Immature natural killer cell (primary cell): ENCODE data around the gene GCSAML. TPM values are rescaled to one million over a fixed set of nuclear protein-coding genes. Genes with fewer than 3 reads are reported as not detected.

Experiments used
- DNase-seq, 3 donors: peaks; one replicate each; pipeline ENCODE4 v3.0.0; 2022; ENCODE audit warnings: mixed read lengths in 1 of 3
- H3K27ac Mint-ChIP-seq, 6 donors: one replicate each; pipeline ENCODE4 v1.8.0; 2020; ENCODE audit warnings: mixed read lengths in 6 of 6, mild to moderate bottlenecking in 5 of 6, inconsistent platforms in 4 of 6, moderate library complexity in 3 of 6
- H3K27me3 Mint-ChIP-seq, 3 donors: one replicate each; pipeline ENCODE4 v1.8.0; 2020 to 2021; ENCODE audit warnings: low read depth in 3 of 3, mild to moderate bottlenecking in 3 of 3, mixed read lengths in 3 of 3, moderate library complexity in 3 of 3, inconsistent platforms in 1 of 3
- H3K36me3 Mint-ChIP-seq, 3 donors: one replicate each; pipeline ENCODE4 v1.8.0; 2020; ENCODE audit warnings: mixed read lengths in 3 of 3, inconsistent platforms in 2 of 3, mild to moderate bottlenecking in 2 of 3
- H3K4me1 Mint-ChIP-seq, 2 donors: one replicate each; pipeline ENCODE4 v1.8.0; 2020; ENCODE audit warnings: inconsistent platforms in 2 of 2, mild to moderate bottlenecking in 2 of 2, mixed read lengths in 2 of 2, moderate library complexity in 1 of 2
- H3K4me3 Mint-ChIP-seq, 5 donors: one replicate each; pipeline ENCODE4 v1.8.0; 2020; ENCODE audit warnings: mild to moderate bottlenecking in 5 of 5, mixed read lengths in 5 of 5, inconsistent platforms in 3 of 5, moderate library complexity in 3 of 5
- H3K9me3 Mint-ChIP-seq, 6 donors: one replicate each; pipeline ENCODE4 v1.8.0; 2020; ENCODE audit warnings: mild to moderate bottlenecking in 6 of 6, mixed read lengths in 6 of 6, inconsistent platforms in 4 of 6, moderate library complexity in 3 of 6
- polyA plus RNA-seq, 3 donors: library from polyadenylated mRNA; unstranded; fragments of 300-500 nt; fragmentation: Illumina TruSeq; gene quantifications; one replicate each; pipeline ENCODE4 v1.2.3, GENCODE V29; 2021

GCSAML gene
- polyA plus RNA-seq, 3 donors from 2014 or later: 0.07 to 0.32 TPM; not detected in 1

GRCh38 chr1:247540581-247540980 lies 8.4 kb upstream of the GCSAML start:
- no peak overlapping the region for H3K27ac Mint-ChIP-seq
- H3K27me3 Mint-ChIP-seq: peaks cover 0 to 4% (median 0%) of the 10 kb centered on the region in 3 donors
- no peak overlapping the region for H3K4me3 Mint-ChIP-seq
- peaks cover 2 to 5% of the 10 kb centered on the region in 2 donors for H3K4me1 Mint-ChIP-seq
- H3K9me3 Mint-ChIP-seq: no peaks in the 10 kb centered on the region
- no peak for DNase-seq
- H3K36me3 Mint-ChIP-seq: no peaks in the 10 kb centered on the region

DNA sequence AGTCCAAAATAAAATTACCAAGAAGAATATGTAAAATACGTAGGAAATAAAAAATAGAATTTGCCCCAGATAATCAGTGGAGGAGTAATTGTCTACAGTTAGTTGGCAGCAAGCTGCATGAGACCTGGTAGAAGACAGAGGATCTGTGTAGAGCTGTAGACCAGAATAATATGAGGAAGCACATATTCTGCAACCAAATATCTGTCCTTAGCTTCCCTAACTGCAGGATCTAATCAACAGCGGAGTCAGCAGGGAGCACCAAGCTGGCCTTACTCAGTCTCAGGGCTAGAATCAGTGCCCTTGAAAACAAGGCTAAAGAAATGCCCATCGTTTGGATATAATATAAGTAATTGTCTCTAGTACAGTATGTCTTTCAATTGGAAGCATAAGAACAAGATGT lies 6.1 kb upstream of the GCSAML start:
- no peaks in the 10 kb centered on the region for H3K9me3 Mint-ChIP-seq
- no peak overlapping the region for H3K4me3 Mint-ChIP-seq
- peaks cover 0 to 4% (median 0%) of the 10 kb centered on the region in 3 donors for H3K27me3 Mint-ChIP-seq
- no peaks in the 10 kb centered on the region for H3K36me3 Mint-ChIP-seq
- peaks cover 2 to 7% of the 10 kb centered on the region in 2 donors for H3K4me1 Mint-ChIP-seq
- H3K27ac Mint-ChIP-seq: no peak overlapping the region
- DNase-seq: no peak

- H3K27me3 Mint-ChIP-seq: peaks cover 0 to 2% (median 0%) of the 10 kb centered on the region in 3 donors
- H3K9me3 Mint-ChIP-seq: no peaks in the 10 kb centered on the region
- no peaks in the 10 kb centered on the region for H3K36me3 Mint-ChIP-seq
- no peak overlapping the region for H3K27ac Mint-ChIP-seq
- H3K4me1 Mint-ChIP-seq: peaks cover 11 to 16% of the 10 kb centered on the region in 2 donors
- peak in 2 of 3 donors; percentile 2 to 4 for DNase-seq
- peak overlapping the region in 3 of 5 donors; percentile 7 to 64 (median 63) for H3K4me3 Mint-ChIP-seq
These were observed 842 bp upstream of the GCSAML start for GRCh38 chr1:247548092-247548491.

DNA sequence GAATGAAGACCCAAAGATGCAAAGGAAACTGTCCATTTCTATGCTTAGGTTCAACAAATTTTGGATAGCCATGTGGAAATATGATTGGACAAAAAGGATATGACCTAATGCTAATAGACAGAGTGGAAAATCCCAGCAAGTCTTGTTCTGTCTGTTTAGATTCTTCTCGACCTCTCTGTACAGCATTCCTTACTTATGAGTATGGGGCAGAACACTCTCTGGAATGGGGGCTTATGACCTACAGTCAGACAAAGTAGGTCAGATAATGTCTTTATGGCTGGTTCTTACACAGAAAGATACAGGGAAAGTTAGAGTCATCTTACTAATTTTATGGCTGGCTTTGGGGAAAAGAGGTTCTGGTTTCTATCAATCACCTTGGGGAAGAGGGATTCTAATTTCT lies 2.8 kb downstream of the GCSAML start:
- H3K27me3 Mint-ChIP-seq: peaks cover 0 to 4% (median 0%) of the 10 kb centered on the region in 3 donors
- H3K27ac Mint-ChIP-seq: no peak overlapping the region
- no peak overlapping the region for H3K4me3 Mint-ChIP-seq
- no peaks in the 10 kb centered on the region for H3K36me3 Mint-ChIP-seq
- no peaks in the 10 kb centered on the region for H3K9me3 Mint-ChIP-seq
- H3K4me1 Mint-ChIP-seq: peaks cover 11 to 16% of the 10 kb centered on the region in 2 donors
- no peak for DNase-seq

- no peak for DNase-seq
- Mint-ChIP-seq H3K9me3 (no peaks in the 10 kb centered on the region), H3K4me1 (peaks cover 11 to 16% of the 10 kb centered on the region in 2 donors), H3K27ac (no peak overlapping the region), H3K36me3 (no peaks in the 10 kb centered on the region), H3K4me3 (no peak overlapping the region), H3K27me3 (peaks cover 0 to 4% (median 0%) of the 10 kb centered on the region in 3 donors)
These were observed 3.3 kb downstream of the GCSAML start for GRCh38 chr1:247552231-247552630.

DNA sequence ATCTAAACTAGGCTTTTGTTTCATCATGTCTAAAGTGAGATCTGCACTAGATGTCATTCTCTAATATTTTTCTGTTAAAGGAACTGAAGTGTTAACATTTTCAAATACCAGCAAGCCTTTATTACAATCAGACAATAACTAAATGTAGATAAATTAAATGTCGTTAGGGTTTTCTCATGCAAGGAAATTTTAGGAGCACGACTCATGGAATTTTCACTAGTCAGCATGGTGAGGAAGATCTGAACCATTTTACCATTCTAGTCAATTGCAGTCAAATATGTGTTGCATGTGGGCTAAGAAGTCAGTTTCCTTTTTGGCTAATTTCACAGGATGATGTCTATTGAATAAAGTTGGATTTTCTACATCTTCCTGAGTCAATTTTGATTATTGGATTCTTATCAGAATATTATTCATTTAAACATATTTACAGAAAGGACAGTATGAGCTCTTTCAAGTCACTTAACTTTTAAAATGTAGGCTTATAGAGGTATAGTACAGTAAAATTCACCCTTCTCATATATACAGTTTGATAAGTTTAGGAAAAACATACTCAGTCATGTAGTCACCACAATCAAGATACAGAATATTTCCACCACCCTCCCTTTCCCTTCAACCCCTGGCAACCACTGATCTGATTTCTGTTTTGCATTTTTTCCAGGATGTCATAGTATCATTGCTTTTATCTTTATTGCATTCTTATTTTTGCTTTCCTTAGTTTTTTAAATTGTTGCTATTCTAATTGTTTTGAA lies 9.2 kb downstream of the GCSAML start:
- no peaks in the 10 kb centered on the region for H3K9me3 Mint-ChIP-seq
- DNase-seq: no peak
- H3K27ac Mint-ChIP-seq: no peak overlapping the region
- no peaks in the 10 kb centered on the region for H3K36me3 Mint-ChIP-seq
- H3K4me1 Mint-ChIP-seq: no peaks in the 10 kb centered on the region
- no peak overlapping the region for H3K4me3 Mint-ChIP-seq
- peaks cover 0 to 3% (median 0%) of the 10 kb centered on the region in 3 donors for H3K27me3 Mint-ChIP-seq

GRCh38 chr1:247561711-247562110 lies 12.8 kb downstream of the GCSAML start:
- DNase-seq: no peak
- Mint-ChIP-seq H3K4me3 (no peak overlapping the region), H3K9me3 (no peaks in the 10 kb centered on the region), H3K27ac (no peak overlapping the region), H3K36me3 (no peaks in the 10 kb centered on the region), H3K4me1 (no peaks in the 10 kb centered on the region), H3K27me3 (peaks cover 0 to 1% (median 0%) of the 10 kb centered on the region in 3 donors)

- DNase-seq: no peak
- no peaks in the 10 kb centered on the region for H3K4me1 Mint-ChIP-seq
- H3K27me3 Mint-ChIP-seq: peaks cover 0 to 1% (median 0%) of the 10 kb centered on the region in 3 donors
- no peaks in the 10 kb centered on the region for H3K36me3 Mint-ChIP-seq
- H3K27ac Mint-ChIP-seq: no peak overlapping the region
- no peak overlapping the region for H3K4me3 Mint-ChIP-seq
- no peaks in the 10 kb centered on the region for H3K9me3 Mint-ChIP-seq
These were observed 13.3 kb downstream of the GCSAML start for GRCh38 chr1:247562198-247562597.

- Mint-ChIP-seq H3K27me3 (peaks cover 0 to 3% (median 0%) of the 10 kb centered on the region in 3 donors), H3K27ac (no peak overlapping the region), H3K4me1 (no peaks in the 10 kb centered on the region), H3K9me3 (peaks cover 0 to 6% (median 2%) of the 10 kb centered on the region in 6 donors), H3K36me3 (no peaks in the 10 kb centered on the region), H3K4me3 (no peak overlapping the region)
- no peak for DNase-seq
These were observed 25.3 kb downstream of the GCSAML start for GRCh38 chr1:247574236-247574635.

- Mint-ChIP-seq H3K4me3 (no peak overlapping the region), H3K27me3 (peaks cover 0 to 3% (median 0%) of the 10 kb centered on the region in 3 donors), H3K36me3 (no peaks in the 10 kb centered on the region), H3K27ac (no peak overlapping the region), H3K4me1 (no peaks in the 10 kb centered on the region), H3K9me3 (peaks cover 0 to 6% (median 2%) of the 10 kb centered on the region in 6 donors)
- no peak for DNase-seq
These were observed 25.7 kb downstream of the GCSAML start for GRCh38 chr1:247574664-247575063.

- DNase-seq: no peak
- no peak overlapping the region for H3K27ac Mint-ChIP-seq
- peaks cover 0 to 6% (median 0%) of the 10 kb centered on the region in 6 donors for H3K9me3 Mint-ChIP-seq
- H3K4me1 Mint-ChIP-seq: no peaks in the 10 kb centered on the region
- H3K27me3 Mint-ChIP-seq: peaks cover 0 to 3% (median 0%) of the 10 kb centered on the region in 3 donors
- no peaks in the 10 kb centered on the region for H3K36me3 Mint-ChIP-seq
- no peak overlapping the region for H3K4me3 Mint-ChIP-seq
These were observed 27.6 kb downstream of the GCSAML start for GRCh38 chr1:247576514-247576913.

DNA sequence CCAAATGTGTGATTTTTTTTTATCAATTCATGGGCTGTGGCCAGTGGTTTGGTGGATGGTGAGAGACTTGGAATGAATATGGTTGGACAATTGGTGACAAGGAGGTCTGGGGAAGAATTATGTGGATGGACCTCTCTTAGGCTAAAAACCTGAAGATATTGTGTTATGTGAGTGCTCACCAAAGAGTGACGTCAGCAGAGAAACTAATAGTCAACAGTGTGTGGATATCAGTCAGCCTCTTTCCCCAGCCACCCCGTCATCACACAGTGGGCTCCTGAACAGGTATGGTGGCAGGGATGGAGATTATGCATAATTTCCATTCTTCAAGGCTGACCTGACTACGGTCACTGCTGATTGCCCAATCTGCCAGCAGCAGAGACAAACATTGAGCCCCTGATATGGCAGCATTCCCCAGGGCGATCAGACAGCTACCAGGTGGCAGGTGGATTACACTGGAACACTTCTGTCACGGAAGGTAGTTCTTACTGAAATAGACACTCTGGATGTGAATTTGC lies 30.1 kb downstream of the GCSAML start:
- Mint-ChIP-seq H3K27ac (no peak overlapping the region), H3K9me3 (no peaks in the 10 kb centered on the region), H3K27me3 (peaks cover 0 to 2% (median 0%) of the 10 kb centered on the region in 3 donors), H3K36me3 (no peaks in the 10 kb centered on the region), H3K4me3 (no peak overlapping the region), H3K4me1 (no peaks in the 10 kb centered on the region)
- DNase-seq: no peak

DNA sequence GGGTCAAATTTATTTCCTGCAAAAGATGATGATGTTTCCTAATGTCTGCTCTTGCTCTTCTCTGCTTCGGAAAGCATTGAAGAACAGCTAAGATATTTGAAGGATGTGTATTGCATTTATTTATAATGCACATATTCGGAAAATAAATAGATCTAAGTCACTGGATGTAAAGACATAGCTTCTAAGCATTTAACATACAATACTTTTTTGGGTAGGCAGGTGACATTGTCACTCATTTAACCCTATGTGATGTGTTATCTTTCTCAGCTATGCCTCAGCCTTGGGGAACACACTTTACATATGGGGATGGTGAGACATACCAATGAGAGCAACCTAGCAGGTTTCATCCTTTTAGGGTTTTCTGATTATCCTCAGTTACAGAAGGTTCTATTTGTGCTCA lies 39.1 kb downstream of the GCSAML start, which contains the start of gene OR2G2:
TSS of gene OR2G2 (plus strand) at position 301 of the 400 bp plus-strand sequence. CDS start at position 301, 0 bp downstream.
- H3K27me3 Mint-ChIP-seq: peaks cover 0 to 2% (median 2%) of the 10 kb centered on the region in 3 donors
- DNase-seq: no peak
- no peaks in the 10 kb centered on the region for H3K36me3 Mint-ChIP-seq
- no peak within 1 kb of the TSS for H3K27ac Mint-ChIP-seq
- peaks cover 0 to 4% (median under 1%) of the 10 kb centered on the region in 6 donors for H3K9me3 Mint-ChIP-seq
- no peak within 1 kb of the TSS for H3K4me3 Mint-ChIP-seq
- H3K4me1 Mint-ChIP-seq: no peaks in the 10 kb centered on the region

- H3K36me3 Mint-ChIP-seq: no peaks in the 10 kb centered on the region
- H3K27ac Mint-ChIP-seq: no peak within 1 kb of the TSS
- H3K4me3 Mint-ChIP-seq: no peak within 1 kb of the TSS
- peaks cover 0 to 3% (median 0%) of the 10 kb centered on the region in 3 donors for H3K27me3 Mint-ChIP-seq
- no peak for DNase-seq
- peaks cover 0 to 10% (median 0%) of the 10 kb centered on the region in 6 donors for H3K9me3 Mint-ChIP-seq
- H3K4me1 Mint-ChIP-seq: no peaks in the 10 kb centered on the region
These were observed 56.4 kb downstream of the GCSAML start, which contains the start of gene OR2G3 for GRCh38 chr1:247605286-247605685. TSS of gene OR2G3 (plus strand) at chr1:247605586. CDS start at chr1:247605586, 0 bp downstream.
